K562 treated with DMSO at 1 percent for 4 hours (cell line): Measurements from ENCODE around the gene PLD1. TPM values are rescaled to one million over a fixed set of nuclear protein-coding genes. Genes with fewer than 3 reads are reported as not detected.

ENCODE experiments used
- total RNA-seq: library from RNA; unstranded; fragments of 300-600 nt; gene quantifications from 2 replicates; pipeline ENCODE4 v1.2.3, GENCODE V29; 2022; ENCODE audit not compliant: insufficient read depth

The PLD1 gene
- 21.6 and 23.7 TPM in 2 replicates for total RNA-seq

GRCh38 chr3:171809861-171810628 lies at the start of gene PLD1:
Gene PLD1, minus strand, starts transcription at chr3:171810483. Its CDS starts 72,432 bp downstream, at chr3:171738051.

GRCh38 chr3:171842864-171843518 lies 32.7 kb upstream of the PLD1 start, which contains the start of gene TMEM212:
Gene TMEM212, plus strand, starts transcription at chr3:171843349. Its CDS starts 35 bp downstream, at chr3:171843384.

Other genes starting within 250 kb of the PLD1 start
- not detected in 2 replicates for gene TMEM212, start 32.9 kb upstream of the PLD1 start, total RNA-seq
- 14.4 and 20.9 TPM in 2 replicates for gene FNDC3B, start 229.1 kb upstream of the PLD1 start, total RNA-seq